ENCODE measurements around the gene PSAP.

Gene PSAP

GRCh38 chr10:71802715-71803488 is 48.1 kb downstream of the PSAP start:
- Mint-ChIP-seq H3K27me3 (ENCODE audit: low read depth, poor library complexity) (peaks cover 44% of the 10 kb centered on the region), H3K9me3 (no peaks in the 10 kb centered on the region), H3K36me3 (ENCODE audit: low read depth) (no peaks in the 10 kb centered on the region), H3K4me1 (peaks cover 3% of the 10 kb centered on the region), H3K4me3 (no peak overlapping the region), H3K27ac (no peak overlapping the region)
- TF ChIP-seq, protein P1, sequence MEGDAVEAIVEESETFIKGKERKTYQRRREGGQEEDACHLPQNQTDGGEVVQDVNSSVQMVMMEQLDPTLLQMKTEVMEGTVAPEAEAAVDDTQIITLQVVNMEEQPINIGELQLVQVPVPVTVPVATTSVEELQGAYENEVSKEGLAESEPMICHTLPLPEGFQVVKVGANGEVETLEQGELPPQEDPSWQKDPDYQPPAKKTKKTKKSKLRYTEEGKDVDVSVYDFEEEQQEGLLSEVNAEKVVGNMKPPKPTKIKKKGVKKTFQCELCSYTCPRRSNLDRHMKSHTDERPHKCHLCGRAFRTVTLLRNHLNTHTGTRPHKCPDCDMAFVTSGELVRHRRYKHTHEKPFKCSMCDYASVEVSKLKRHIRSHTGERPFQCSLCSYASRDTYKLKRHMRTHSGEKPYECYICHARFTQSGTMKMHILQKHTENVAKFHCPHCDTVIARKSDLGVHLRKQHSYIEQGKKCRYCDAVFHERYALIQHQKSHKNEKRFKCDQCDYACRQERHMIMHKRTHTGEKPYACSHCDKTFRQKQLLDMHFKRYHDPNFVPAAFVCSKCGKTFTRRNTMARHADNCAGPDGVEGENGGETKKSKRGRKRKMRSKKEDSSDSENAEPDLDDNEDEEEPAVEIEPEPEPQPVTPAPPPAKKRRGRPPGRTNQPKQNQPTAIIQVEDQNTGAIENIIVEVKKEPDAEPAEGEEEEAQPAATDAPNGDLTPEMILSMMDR (IDR thresholded peaks at IDR 0.05), result no peak
- no peak for DNase-seq

DNA sequence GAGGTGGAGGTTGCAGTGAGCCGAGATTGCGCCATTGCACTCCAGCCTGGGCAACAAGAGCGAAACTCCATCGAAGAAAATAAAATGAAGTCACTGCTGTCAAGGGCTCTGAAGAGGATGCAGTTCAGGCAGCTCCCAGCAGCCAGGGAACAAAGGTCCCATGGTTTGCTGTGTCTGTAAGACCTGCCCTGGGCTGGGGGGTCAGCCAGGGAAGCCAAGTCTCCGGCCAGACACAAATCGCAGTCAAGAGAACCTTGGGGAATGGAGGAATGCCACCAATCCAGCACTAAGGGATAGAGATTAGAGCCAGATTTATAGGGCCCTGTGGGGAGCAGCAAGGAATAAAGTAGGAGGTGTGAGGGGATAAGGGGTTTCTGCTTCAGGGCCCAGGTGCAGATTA is 48.8 kb downstream of the PSAP start:
- no peaks in the 10 kb centered on the region for H3K36me3 Mint-ChIP-seq (ENCODE audit: low read depth)
- TF ChIP-seq, protein P1 (IDR thresholded peaks at IDR 0.05), result no peak
- no peak for DNase-seq
- peaks cover 3% of the 10 kb centered on the region for H3K4me1 Mint-ChIP-seq
- H3K27me3 Mint-ChIP-seq (ENCODE audit: low read depth, poor library complexity), result peaks cover 44% of the 10 kb centered on the region
- H3K4me3 Mint-ChIP-seq, result no peak overlapping the region
- no peaks in the 10 kb centered on the region for H3K9me3 Mint-ChIP-seq
- no peak overlapping the region for H3K27ac Mint-ChIP-seq

GRCh38 chr10:71801361-71801760 is 49.7 kb downstream of the PSAP start:
- Mint-ChIP-seq H3K36me3 (ENCODE audit: low read depth) (no peaks in the 10 kb centered on the region), H3K4me1 (peaks cover 3% of the 10 kb centered on the region), H3K27ac (no peak overlapping the region), H3K4me3 (no peak overlapping the region), H3K9me3 (no peaks in the 10 kb centered on the region), H3K27me3 (ENCODE audit: low read depth, poor library complexity) (peaks cover 37% of the 10 kb centered on the region)
- TF ChIP-seq, protein P1 (IDR thresholded peaks at IDR 0.05), result no peak
- DNase-seq, result no peak

- H3K4me3 Mint-ChIP-seq, result no peak overlapping the region
- DNase-seq, result no peak
- TF ChIP-seq, protein P1 (IDR thresholded peaks at IDR 0.05), result no peak
- H3K9me3 Mint-ChIP-seq, result no peaks in the 10 kb centered on the region
- no peaks in the 10 kb centered on the region for H3K36me3 Mint-ChIP-seq (ENCODE audit: low read depth)
- H3K27me3 Mint-ChIP-seq (ENCODE audit: low read depth, poor library complexity), result peaks cover 25% of the 10 kb centered on the region
- no peak overlapping the region for H3K27ac Mint-ChIP-seq
- H3K4me1 Mint-ChIP-seq, result no peaks in the 10 kb centered on the region
These were observed 51.2 kb downstream of the PSAP start for GRCh38 chr10:71799608-71800453.

- no peak for DNase-seq
- Mint-ChIP-seq H3K27me3 (ENCODE audit: low read depth, poor library complexity) (peaks cover 19% of the 10 kb centered on the region), H3K4me1 (no peaks in the 10 kb centered on the region), H3K36me3 (ENCODE audit: low read depth) (no peaks in the 10 kb centered on the region), H3K27ac (no peak overlapping the region), H3K4me3 (no peak overlapping the region), H3K9me3 (no peaks in the 10 kb centered on the region)
- TF ChIP-seq, protein P1 (IDR thresholded peaks at IDR 0.05), result no peak
These were observed 51.9 kb downstream of the PSAP start for GRCh38 chr10:71799112-71799511.
